Measurements from ENCODE around the gene ANK3.

Gene ANK3

GRCh38 chr10:60235001-60235400, 154.7 kb downstream of the ANK3 start:
- TF ChIP-seq, protein P1, sequence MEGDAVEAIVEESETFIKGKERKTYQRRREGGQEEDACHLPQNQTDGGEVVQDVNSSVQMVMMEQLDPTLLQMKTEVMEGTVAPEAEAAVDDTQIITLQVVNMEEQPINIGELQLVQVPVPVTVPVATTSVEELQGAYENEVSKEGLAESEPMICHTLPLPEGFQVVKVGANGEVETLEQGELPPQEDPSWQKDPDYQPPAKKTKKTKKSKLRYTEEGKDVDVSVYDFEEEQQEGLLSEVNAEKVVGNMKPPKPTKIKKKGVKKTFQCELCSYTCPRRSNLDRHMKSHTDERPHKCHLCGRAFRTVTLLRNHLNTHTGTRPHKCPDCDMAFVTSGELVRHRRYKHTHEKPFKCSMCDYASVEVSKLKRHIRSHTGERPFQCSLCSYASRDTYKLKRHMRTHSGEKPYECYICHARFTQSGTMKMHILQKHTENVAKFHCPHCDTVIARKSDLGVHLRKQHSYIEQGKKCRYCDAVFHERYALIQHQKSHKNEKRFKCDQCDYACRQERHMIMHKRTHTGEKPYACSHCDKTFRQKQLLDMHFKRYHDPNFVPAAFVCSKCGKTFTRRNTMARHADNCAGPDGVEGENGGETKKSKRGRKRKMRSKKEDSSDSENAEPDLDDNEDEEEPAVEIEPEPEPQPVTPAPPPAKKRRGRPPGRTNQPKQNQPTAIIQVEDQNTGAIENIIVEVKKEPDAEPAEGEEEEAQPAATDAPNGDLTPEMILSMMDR (IDR thresholded peaks at IDR 0.05): no peak

DNA sequence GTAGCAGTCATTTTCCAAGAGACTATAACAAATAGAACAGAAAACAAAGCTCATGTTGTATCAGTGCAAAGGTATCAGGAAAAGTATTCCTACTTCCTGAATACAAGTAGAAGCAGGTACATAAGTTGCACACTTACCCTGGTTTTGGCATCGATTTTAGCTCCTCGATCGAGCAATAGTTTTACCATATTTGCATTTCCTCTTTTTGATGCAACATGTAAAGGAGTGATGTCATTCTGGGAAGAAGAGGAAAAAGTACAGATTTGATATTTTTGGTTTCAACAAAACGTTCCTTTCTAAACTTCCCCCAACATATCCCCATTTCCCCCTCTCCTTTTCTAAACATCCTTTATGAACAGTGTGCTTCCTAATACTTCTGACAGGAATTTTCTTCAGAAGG, 155.1 kb downstream of the ANK3 start:
- TF ChIP-seq, protein P1 (IDR thresholded peaks at IDR 0.05): no peak

- TF ChIP-seq, protein P1 (IDR thresholded peaks at IDR 0.05): no peak
Observed at GRCh38 chr10:60230892-60231291, 158.8 kb downstream of the ANK3 start.

DNA sequence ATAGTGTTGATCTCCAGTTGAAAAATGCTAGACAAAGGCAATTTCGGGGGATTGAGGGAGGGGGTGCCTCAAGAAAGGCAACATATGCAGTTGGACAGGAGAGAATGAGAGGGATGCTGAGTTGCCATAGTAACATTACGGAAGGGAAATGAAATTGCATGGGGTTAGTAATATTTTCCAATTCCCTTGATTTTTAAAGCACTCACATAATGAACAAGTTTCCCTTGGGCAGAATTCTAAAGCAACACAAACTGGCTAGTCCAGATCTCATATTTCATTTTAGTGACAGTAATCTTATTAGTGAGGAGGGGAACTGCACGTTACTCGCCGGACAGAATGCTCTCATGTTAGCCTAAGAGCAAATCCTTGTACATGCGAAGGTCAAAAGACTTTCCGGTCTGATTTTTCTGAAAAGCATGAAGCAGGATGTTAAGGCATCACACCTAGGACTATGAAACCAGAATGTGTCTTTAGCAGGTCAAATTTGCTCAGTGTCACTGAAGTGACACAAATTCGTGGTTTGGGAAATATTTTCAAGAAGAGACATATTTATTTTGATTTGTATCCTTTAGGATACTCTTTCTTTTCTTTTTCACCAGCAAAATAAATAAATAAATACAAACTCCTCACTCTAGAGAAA, 165.5 kb downstream of the ANK3 start:
- TF ChIP-seq, protein P1 (IDR thresholded peaks at IDR 0.05): no peak

GRCh38 chr10:60222047-60222446, 167.6 kb downstream of the ANK3 start:
- TF ChIP-seq, protein P1 (IDR thresholded peaks at IDR 0.05): no peak

GRCh38 chr10:60212195-60212594, 177.5 kb downstream of the ANK3 start:
- TF ChIP-seq, protein P1 (IDR thresholded peaks at IDR 0.05): no peak

- TF ChIP-seq, protein P1 (IDR thresholded peaks at IDR 0.05): no peak
Observed at GRCh38 chr10:60209874-60210570, 179.7 kb downstream of the ANK3 start.

All from LNCAP (cell line).